ENCODE measurements around the gene SFXN5. TPM values are rescaled to one million over a fixed set of nuclear protein-coding genes. Genes with fewer than 3 reads are reported as not detected.

Gene SFXN5
- total RNA-seq, 6 experiments from 2014 or later = 10.2 to 17.0 (median 14.7) TPM

DNA sequence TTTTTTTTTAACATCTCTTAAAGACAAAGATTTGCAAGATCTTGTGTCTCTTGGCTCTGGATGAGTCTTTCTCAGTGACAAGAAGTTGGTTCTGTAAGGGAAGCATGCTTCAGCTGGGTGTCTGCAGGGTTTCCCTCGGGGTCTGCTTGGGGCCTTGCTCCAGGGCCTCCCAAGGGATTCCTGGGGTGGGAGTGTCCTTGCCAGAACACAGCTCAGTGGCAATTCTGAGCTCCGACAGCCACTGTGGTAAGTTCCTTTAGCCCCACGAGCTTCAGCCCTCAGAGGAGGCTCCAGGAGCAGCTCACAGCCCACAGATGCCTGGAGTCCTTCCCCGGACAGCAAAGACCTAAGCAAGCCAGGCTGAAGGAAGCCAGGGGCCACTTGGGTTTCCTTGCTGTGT, 101.8 kb downstream of the SFXN5 start:
- Mint-ChIP-seq H3K27ac (no peak overlapping the region), H3K4me1 (ENCODE audit: low read depth) (no peaks in the 10 kb centered on the region), H3K27me3 (ENCODE audit: insufficient read depth) (no peaks in the 10 kb centered on the region; the same call in none of the 2 replicates), H3K4me3 (no peak overlapping the region), H3K36me3 (ENCODE audit: low read depth) (no peaks in the 10 kb centered on the region), H3K9me3 (no peaks in the 10 kb centered on the region)
- DNase-seq = no peak
- no peak for TF ChIP-seq CTCF (IDR thresholded peaks at IDR 0.05)

- no peaks in the 10 kb centered on the region for H3K9me3 Mint-ChIP-seq
- H3K4me3 Mint-ChIP-seq = no peak overlapping the region
- no peak for DNase-seq
- no peaks in the 10 kb centered on the region for H3K36me3 Mint-ChIP-seq (ENCODE audit: low read depth)
- TF ChIP-seq CTCF (IDR thresholded peaks at IDR 0.05) = no peak
- H3K4me1 Mint-ChIP-seq (ENCODE audit: low read depth) = no peaks in the 10 kb centered on the region
- H3K27me3 Mint-ChIP-seq (ENCODE audit: insufficient read depth) = peaks cover 1% of the 10 kb centered on the region
- no peak overlapping the region for H3K27ac Mint-ChIP-seq
Measured at GRCh38 chr2:72968286-72968685, 103.2 kb downstream of the SFXN5 start.

GRCh38 chr2:72965770-72966450, 105.6 kb downstream of the SFXN5 start:
- Mint-ChIP-seq H3K27ac (no peak overlapping the region), H3K4me1 (ENCODE audit: low read depth) (no peaks in the 10 kb centered on the region), H3K9me3 (no peaks in the 10 kb centered on the region), H3K36me3 (ENCODE audit: low read depth) (no peaks in the 10 kb centered on the region), H3K4me3 (no peak overlapping the region), H3K27me3 (ENCODE audit: insufficient read depth) (peaks cover 1% of the 10 kb centered on the region)
- DNase-seq = no peak
- TF ChIP-seq CTCF (IDR thresholded peaks at IDR 0.05) = no peak

DNA sequence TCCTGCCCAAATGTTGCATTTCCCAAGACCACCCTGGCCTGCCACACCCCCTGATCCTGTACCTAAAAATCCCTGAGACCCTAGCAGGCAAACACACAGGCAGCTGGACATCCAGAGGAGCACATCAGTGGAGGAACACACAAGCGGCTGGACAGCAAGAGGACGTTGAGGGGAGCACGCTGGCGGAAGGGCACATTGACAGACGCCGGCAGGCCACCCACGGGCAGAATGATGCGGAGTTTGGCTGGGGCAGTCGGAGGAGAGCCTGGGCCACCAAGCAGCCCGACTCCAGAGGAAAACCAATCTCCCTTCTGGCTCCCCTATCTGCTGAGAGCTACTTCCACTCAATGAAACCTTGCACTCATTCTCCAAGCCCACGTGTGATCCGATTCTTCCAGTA, 106.5 kb downstream of the SFXN5 start:
- Mint-ChIP-seq H3K27me3 (ENCODE audit: insufficient read depth) (peaks cover 1% of the 10 kb centered on the region), H3K4me1 (ENCODE audit: low read depth) (no peaks in the 10 kb centered on the region), H3K4me3 (no peak overlapping the region), H3K9me3 (no peaks in the 10 kb centered on the region), H3K36me3 (ENCODE audit: low read depth) (no peaks in the 10 kb centered on the region), H3K27ac (no peak overlapping the region)
- TF ChIP-seq CTCF (IDR thresholded peaks at IDR 0.05) = no peak
- no peak for DNase-seq

- Mint-ChIP-seq H3K27ac (no peak overlapping the region), H3K4me3 (no peak overlapping the region), H3K36me3 (ENCODE audit: low read depth) (no peaks in the 10 kb centered on the region), H3K9me3 (no peaks in the 10 kb centered on the region), H3K4me1 (ENCODE audit: low read depth) (no peaks in the 10 kb centered on the region), H3K27me3 (ENCODE audit: insufficient read depth) (peaks cover 4% of the 10 kb centered on the region)
- no peak for DNase-seq
- TF ChIP-seq CTCF (IDR thresholded peaks at IDR 0.05) = no peak
Measured at GRCh38 chr2:72964146-72964525, 107.4 kb downstream of the SFXN5 start.
